HG03196 (cell line): ENCODE measurements around the gene VPS33A.

Source experiments
- ATAC-seq: cut with Tn5 transposase; IDR thresholded peaks from one replicate; pipeline ENCODE4 v1.9.1; 2021; ENCODE audit not compliant: unreplicated experiment

The VPS33A gene

DNA sequence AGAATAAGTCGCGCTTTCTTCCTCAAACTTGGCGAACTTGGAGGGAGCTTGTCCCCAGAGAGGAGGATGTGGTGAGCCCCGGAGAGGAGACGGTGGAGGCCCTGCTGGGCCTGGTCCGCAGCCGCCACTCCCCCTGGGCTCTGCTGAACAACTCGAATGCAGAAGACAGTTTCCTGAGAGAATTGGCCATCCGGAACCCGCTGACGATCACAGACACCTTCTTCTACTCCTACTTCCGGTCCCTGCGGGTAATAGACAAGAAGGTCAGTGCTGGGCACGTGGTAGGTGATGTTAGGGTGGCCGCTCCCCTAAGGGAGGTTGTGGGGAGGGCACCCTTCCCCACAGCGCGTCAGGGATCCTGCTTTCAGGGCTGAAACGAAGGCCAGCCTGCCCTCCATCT lies 81.8 kb downstream of the VPS33A start:
- ATAC-seq: no peak

DNA sequence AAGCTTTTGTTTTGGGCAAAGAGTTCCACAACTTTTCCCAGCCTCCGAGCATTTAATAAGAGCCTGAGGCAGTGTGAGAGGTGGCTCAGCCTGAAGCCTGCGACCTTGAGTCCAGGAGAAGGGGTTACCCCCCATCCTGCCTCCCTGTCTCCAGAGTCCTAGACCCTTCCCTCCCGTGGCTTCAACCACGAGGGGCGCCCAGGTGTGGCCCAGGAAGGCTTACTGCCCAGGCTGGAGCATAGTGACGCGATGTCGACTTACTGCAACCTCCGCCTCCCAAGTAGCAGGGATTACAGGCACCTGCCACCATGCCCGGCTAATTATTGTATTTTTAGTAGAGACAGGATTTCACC lies 82.7 kb downstream of the VPS33A start:
- no peak for ATAC-seq

DNA sequence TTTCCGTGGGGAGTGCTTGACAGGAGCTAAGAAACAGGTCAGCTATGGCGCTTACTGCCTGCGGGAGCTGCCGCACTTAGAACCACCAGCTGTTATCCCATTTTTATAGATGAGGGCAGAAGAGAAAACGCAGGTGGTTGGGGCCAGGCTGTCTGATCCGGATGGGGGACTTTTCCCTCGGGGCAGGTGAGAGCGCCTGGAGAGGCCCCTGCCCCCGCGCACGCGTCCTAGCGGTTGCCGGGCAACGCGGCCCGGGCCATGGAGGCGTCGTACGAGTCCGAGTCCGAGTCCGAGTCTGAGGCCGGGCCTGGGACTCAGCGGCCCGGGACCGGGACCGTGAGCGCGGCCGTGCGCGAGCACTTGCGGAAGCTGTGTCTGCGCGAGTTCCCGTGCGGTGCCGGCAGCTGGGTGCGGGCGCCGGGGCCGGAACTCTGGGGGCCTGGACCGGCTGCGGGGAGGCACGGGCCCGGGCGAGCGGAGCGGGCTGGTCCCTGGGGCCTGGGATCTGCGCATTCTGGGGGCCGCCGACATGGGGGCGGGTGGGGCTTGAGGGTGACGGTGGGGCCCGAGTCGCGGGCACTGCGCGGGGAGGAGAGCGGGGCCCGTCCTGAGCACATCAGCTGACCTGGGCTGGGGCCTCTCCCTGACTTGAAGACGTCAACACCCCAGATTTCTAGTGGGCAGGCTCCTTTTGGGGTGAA lies 83.3 kb downstream of the VPS33A start, which contains the start of gene LRRC43:
LRRC43 (plus strand) TSS at position 237 of the 701 bp plus-strand sequence; CDS start at position 259, 22 bp downstream.
- no peak for ATAC-seq
